Stomach (tissue), 9 donors: ENCODE results near the gene NIFK. TPM values are rescaled to one million over a fixed set of nuclear protein-coding genes. Genes with fewer than 3 reads are reported as not detected.
A peak's percentile ranks its signal among the peaks of the same experiment; 100 is the strongest.

Experiments used
- DNase-seq, 2 donors: peaks; one replicate each; pipeline versions ENCODE4 v3.0.0 to v3.0.0-alpha.2; 2013 to 2019
- H3K27ac ChIP-seq, 5 donors: fragments of 200-600 bp in 4 of 5; sonication (generic) in 4 of 5; one replicate each; pipeline ENCODE4 v1.5.1; 2013 to 2019; ENCODE audit warnings: mild to moderate bottlenecking in 1 of 5, moderate library complexity in 1 of 5
- H3K27me3 ChIP-seq, 3 donors: fragments of 200-600 bp; sonication (generic); one replicate each; pipeline ENCODE4 v1.5.1; 2017 to 2019; ENCODE audit warnings: mixed run types in 1 of 3
- H3K36me3 ChIP-seq, 4 donors: fragments of 200-600 bp; sonication (generic); 1 replicate in 3 of 4; 2 replicates in 1 of 4; pipeline ENCODE4 v1.5.1; 2016 to 2019
- H3K4me1 ChIP-seq, 4 donors: fragments of 200-600 bp; sonication (generic); one replicate each; pipeline ENCODE4 v1.5.1; 2016 to 2019
- H3K4me3 ChIP-seq, 4 donors: fragments of 200-600 bp; sonication (generic) in 3 of 4; one replicate each; pipeline ENCODE4 v1.5.1; 2016 to 2019; ENCODE audit warnings: mild to moderate bottlenecking in 1 of 4
- H3K9me3 ChIP-seq, 4 donors: fragments of 200-600 bp; sonication (generic); one replicate each; pipeline ENCODE4 v1.5.1; 2016 to 2019
- CTCF ChIP-seq, 7 experiments: fragments of 450-650 bp in 4 of 7; fragments of 200-600 bp in 3 of 7; sonication (generic) in 3 of 7; IDR thresholded peaks; one replicate each; pipeline ENCODE4 v1.5.1; 2016 to 2019; ENCODE audit warnings: antibody characterized with exemption in 7 of 7, control low read depth in 2 of 7, mild to moderate bottlenecking in 1 of 7
- EP300 ChIP-seq: sonication (generic); formaldehyde crosslinking; IDR thresholded peaks from one replicate; pipeline ENCODE4 v1.6.1; 2017; ENCODE audit warnings: antibody characterized with exemption
- POLR2A ChIP-seq, 4 donors: fragments of 450-650 bp; IDR thresholded peaks; one replicate each; pipeline ENCODE4 v1.6.1; 2016; ENCODE audit warnings: antibody characterized with exemption in 4 of 4, control low read depth in 2 of 4, mild to moderate bottlenecking in 1 of 4, moderate library complexity in 1 of 4
- POLR2AphosphoS5 ChIP-seq, 3 donors: sonication (generic); formaldehyde crosslinking; IDR thresholded peaks; one replicate each; pipeline ENCODE4 v1.6.1; 2016; ENCODE audit warnings: antibody characterized with exemption in 3 of 3
- WGBS, 5 donors: extraction: QIAGEN DNeasy Blood & Tissue Kit in 3 of 5; methylation state at CpG; one replicate each; pipeline versions ENCODE4 v1.1.5 to v1.1.7; 2013 to 2018; 5-methylcytosine and 5-hydroxymethylcytosine counted together
- intact Hi-C: fragments of 100-400 bp; cut with DNase I; formaldehyde crosslinking; loops from one replicate; pipeline ENCODE4 v1.15.1; 2023; ENCODE audit warnings: low total_unique reads
- polyA plus RNA-seq, 3 donors: library from polyadenylated mRNA; stranded (reverse); fragments of 200-250 nt; gene quantifications; one replicate each; pipeline ENCODE4 v1.2.3, GENCODE V29; 2013
- total RNA-seq, 5 donors: library from RNA; depleted of rRNA; stranded (reverse); fragments of >200 nt; gene quantifications; one replicate each; pipeline versions ENCODE4 v1.1.0 to v1.2.3, GENCODE V29; 2014 to 2016
- donor health status: healthy with polysubstance abuse.
- donor health status: Bipolar disorder and iron deficiency.
- donor health status: healthy.

Gene NIFK
- total and polyA plus RNA-seq, 8 donors: 13.6 to 58.0 (median 33.6) TPM

GRCh38 chr2:121777699-121778058 is 41.0 kb upstream of the NIFK start:
- Histone ChIP-seq H3K36me3 (no peaks in the 10 kb centered on the region), H3K4me1 (peaks cover 0 to 11% (median 0%) of the 10 kb centered on the region in 4 donors), H3K9me3 (no peaks in the 10 kb centered on the region), H3K27ac (no peak overlapping the region), H3K27me3 (peaks cover 0 to 6% (median 0%) of the 10 kb centered on the region in 3 donors), H3K4me3 (no peak overlapping the region)
- WGBS, 5 donors: 25 to 50% (median 38%) methylated on average over 1 of the region's 1 CpG
- TF ChIP-seq CTCF (IDR thresholded peaks at IDR 0.05) (no peak), POLR2A (IDR thresholded peaks at IDR 0.05) (no peak), POLR2AphosphoS5 (IDR thresholded peaks at IDR 0.05) (no peak), EP300 (no peak)
- DNase-seq: peak in 1 of 2 donors; percentile 81
- intact Hi-C loops: no loop called here

DNA sequence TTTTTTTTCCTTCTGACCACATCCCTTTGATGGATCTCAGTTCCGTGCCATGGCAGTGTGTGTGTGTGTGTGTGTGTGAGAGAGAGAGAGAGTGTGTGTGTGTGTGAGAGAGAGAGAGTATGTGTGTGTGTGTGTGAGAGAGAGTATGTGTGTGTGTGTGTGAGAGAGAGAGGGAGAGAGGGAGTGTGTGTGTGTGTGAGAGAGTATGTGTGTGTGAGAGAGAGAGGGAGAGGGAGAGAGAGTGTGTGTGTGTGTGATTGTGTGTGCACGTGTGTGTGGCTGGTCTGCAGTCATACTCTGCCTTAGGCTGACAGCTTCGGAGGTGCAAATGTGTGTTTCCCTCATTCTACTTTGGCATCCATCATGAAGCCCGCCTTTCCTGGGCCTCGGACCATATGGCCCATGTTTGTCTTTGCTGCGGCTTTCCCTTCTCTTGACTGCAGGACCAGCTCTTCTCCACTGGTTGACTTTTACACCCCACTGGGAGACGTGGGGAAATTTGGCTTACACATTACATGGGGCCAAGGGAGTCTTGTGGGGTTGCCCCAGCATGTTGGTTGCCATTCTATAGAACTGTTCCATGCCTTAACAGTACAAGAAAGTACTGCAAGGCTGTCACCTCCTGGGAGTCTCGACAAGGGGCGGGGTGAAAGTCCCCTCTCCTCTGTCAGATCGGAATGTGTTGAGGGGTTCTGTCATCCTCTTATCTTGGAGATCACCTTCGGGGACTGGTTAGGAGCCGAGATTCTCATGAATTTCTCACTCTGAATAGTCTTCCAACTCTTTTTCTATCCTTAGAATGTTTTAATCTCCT is 40.4 kb upstream of the NIFK start:
- no peak for TF ChIP-seq POLR2AphosphoS5 (IDR thresholded peaks at IDR 0.05)
- no peak for TF ChIP-seq POLR2A (IDR thresholded peaks at IDR 0.05)
- no peak for TF ChIP-seq CTCF (IDR thresholded peaks at IDR 0.05)
- TF ChIP-seq EP300: no peak
- Histone ChIP-seq H3K36me3 (no peaks in the 10 kb centered on the region), H3K27ac (no peak overlapping the region), H3K4me3 (no peak overlapping the region), H3K27me3 (peaks cover 0 to 6% (median 0%) of the 10 kb centered on the region in 3 donors), H3K4me1 (peaks cover 0 to 11% (median 0%) of the 10 kb centered on the region in 4 donors), H3K9me3 (no peaks in the 10 kb centered on the region)
- WGBS, 5 donors: 34 to 45% (median 38%) methylated on average over 12 of the region's 12 CpGs
- peak in 1 of 2 donors; percentile 22 for DNase-seq
- intact Hi-C loops: no loop called here

DNA sequence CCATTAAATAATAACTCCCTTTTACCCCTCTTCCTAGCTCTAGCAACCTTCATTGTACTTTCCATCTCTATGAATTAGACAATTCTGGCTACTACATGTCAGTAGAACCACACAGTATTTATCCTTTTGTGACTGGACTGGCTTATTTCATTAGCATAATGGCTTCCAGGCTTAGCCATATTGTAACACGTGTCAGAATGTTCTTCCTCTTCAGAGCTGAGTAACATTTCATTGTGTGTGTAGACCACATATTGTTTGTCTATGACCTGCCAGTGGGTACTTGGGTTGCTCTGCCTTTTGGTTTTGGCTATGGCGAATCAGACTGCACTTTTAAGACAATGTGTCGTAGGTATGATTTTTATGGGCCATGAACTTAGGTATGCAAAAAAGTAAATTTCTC is 39.7 kb upstream of the NIFK start:
- Histone ChIP-seq H3K27ac (no peak overlapping the region), H3K9me3 (no peaks in the 10 kb centered on the region), H3K4me3 (no peak overlapping the region), H3K27me3 (peaks cover 0 to under 1% (median 0%) of the 10 kb centered on the region in 3 donors), H3K36me3 (no peaks in the 10 kb centered on the region), H3K4me1 (peaks cover 0 to 11% (median 0%) of the 10 kb centered on the region in 4 donors)
- no peak for DNase-seq
- intact Hi-C loops: no loop called here
- 73 to 87% (median 79%) methylated on average over 3 of the region's 3 CpGs for WGBS, 5 donors
- TF ChIP-seq CTCF (IDR thresholded peaks at IDR 0.05) (no peak), EP300 (no peak), POLR2A (IDR thresholded peaks at IDR 0.05) (no peak), POLR2AphosphoS5 (IDR thresholded peaks at IDR 0.05) (no peak)

- Histone ChIP-seq H3K4me1 (peaks cover 0 to 11% (median 0%) of the 10 kb centered on the region in 4 donors), H3K27ac (no peak overlapping the region), H3K27me3 (no peaks in the 10 kb centered on the region), H3K4me3 (no peak overlapping the region), H3K9me3 (no peaks in the 10 kb centered on the region), H3K36me3 (peaks cover 0 to 18% (median 12%) of the 10 kb centered on the region in 4 donors)
- no peak for DNase-seq
- WGBS, 5 donors: 90 to 94% (median 91%) methylated on average over 13 of the region's 13 CpGs
- intact Hi-C loops: no loop called here
- TF ChIP-seq POLR2AphosphoS5 (IDR thresholded peaks at IDR 0.05) (no peak), POLR2A (IDR thresholded peaks at IDR 0.05) (no peak), CTCF (IDR thresholded peaks at IDR 0.05) (no peak), EP300 (no peak)
Observed at GRCh38 chr2:121774235-121774634, 37.6 kb upstream of the NIFK start.
